ENCODE data around the gene SPNS2. TPM values are rescaled to one million over a fixed set of nuclear protein-coding genes. Genes with fewer than 3 reads are reported as not detected.

Gene SPNS2
- total and polyA plus RNA-seq, 3 donors from 2014 or later = 6.7 to 11.5 (median 8.0) TPM

GRCh38 chr17:4490109-4490591 is 8.5 kb upstream of the SPNS2 start:
- Histone ChIP-seq H3K27me3 (no peaks in the 10 kb centered on the region), H3K36me3 (ENCODE audit: low read depth, missing control alignments) (no peaks in the 10 kb centered on the region), H3K4me1 (no peaks in the 10 kb centered on the region), H3K4me3 (no peak overlapping the region), H3K27ac (no peak overlapping the region), H3K9me3 (no peaks in the 10 kb centered on the region)
- DNase-seq = no peak
- TF ChIP-seq POLR2A (IDR thresholded peaks at IDR 0.05) (no peak), CTCF (IDR thresholded peaks at IDR 0.05) (no peak)
- 87 to 91% methylated on average over 9 of the region's 9 CpGs for WGBS, 2 donors
- intact Hi-C loops (cut with DNase I; ENCODE audit: low total_unique reads) = no loop called here

GRCh38 chr17:4490637-4491061 is 8.0 kb upstream of the SPNS2 start:
- intact Hi-C loops (cut with DNase I; ENCODE audit: low total_unique reads) = no loop called here
- Histone ChIP-seq H3K27ac (no peak overlapping the region), H3K9me3 (no peaks in the 10 kb centered on the region), H3K27me3 (no peaks in the 10 kb centered on the region), H3K4me1 (no peaks in the 10 kb centered on the region), H3K4me3 (no peak overlapping the region), H3K36me3 (ENCODE audit: low read depth, missing control alignments) (no peaks in the 10 kb centered on the region)
- no peak for TF ChIP-seq POLR2A (IDR thresholded peaks at IDR 0.05)
- no peak for TF ChIP-seq CTCF (IDR thresholded peaks at IDR 0.05)
- DNase-seq = no peak
- 86 to 88% methylated on average over 7 of the region's 7 CpGs for WGBS, 2 donors

- WGBS, 2 donors = 56 to 64% methylated on average over 20 of the region's 20 CpGs
- peak; percentile 75 for DNase-seq
- no peaks in the 10 kb centered on the region for H3K27me3 ChIP-seq
Observed at GRCh38 chr17:4492721-4493561, 5.7 kb upstream of the SPNS2 start.

GRCh38 chr17:4497101-4497824 is 1.4 kb upstream of the SPNS2 start:
- intact Hi-C loops (cut with DNase I; ENCODE audit: low total_unique reads) = no loop called here
- Histone ChIP-seq H3K4me3 (no peak overlapping the region), H3K27me3 (no peaks in the 10 kb centered on the region), H3K27ac (no peak overlapping the region), H3K9me3 (no peaks in the 10 kb centered on the region), H3K4me1 (peaks cover 7% of the 10 kb centered on the region), H3K36me3 (ENCODE audit: low read depth, missing control alignments) (no peaks in the 10 kb centered on the region)
- TF ChIP-seq POLR2A (IDR thresholded peaks at IDR 0.05) (no peak), CTCF (IDR thresholded peaks at IDR 0.05) (no peak)
- 74 to 79% methylated on average over 21 to 23 of the region's 23 CpGs for WGBS, 2 donors
- no peak for DNase-seq

More at GRCh38 chr17:4492721-4493561, 5.7 kb upstream of the SPNS2 start:
- H3K4me1 ChIP-seq = no peaks in the 10 kb centered on the region
- H3K27ac ChIP-seq = no peak overlapping the region
- H3K4me3 ChIP-seq = no peak overlapping the region
- TF ChIP-seq CTCF (IDR thresholded peaks at IDR 0.05) (no peak), POLR2A (IDR thresholded peaks at IDR 0.05) (no peak)
- H3K9me3 ChIP-seq = no peaks in the 10 kb centered on the region
- no peaks in the 10 kb centered on the region for H3K36me3 ChIP-seq (ENCODE audit: low read depth, missing control alignments)
- intact Hi-C loops (cut with DNase I; ENCODE audit: low total_unique reads) = no loop called here
